Measurements from ENCODE around the gene CKAP2L.

CKAP2L gene

GRCh38 chr2:112791019-112791418 is 26.6 kb upstream of the CKAP2L start:
- DNase-seq = no peak

- DNase-seq = no peak
These were observed 25.9 kb upstream of the CKAP2L start for GRCh38 chr2:112790305-112790704.

DNA sequence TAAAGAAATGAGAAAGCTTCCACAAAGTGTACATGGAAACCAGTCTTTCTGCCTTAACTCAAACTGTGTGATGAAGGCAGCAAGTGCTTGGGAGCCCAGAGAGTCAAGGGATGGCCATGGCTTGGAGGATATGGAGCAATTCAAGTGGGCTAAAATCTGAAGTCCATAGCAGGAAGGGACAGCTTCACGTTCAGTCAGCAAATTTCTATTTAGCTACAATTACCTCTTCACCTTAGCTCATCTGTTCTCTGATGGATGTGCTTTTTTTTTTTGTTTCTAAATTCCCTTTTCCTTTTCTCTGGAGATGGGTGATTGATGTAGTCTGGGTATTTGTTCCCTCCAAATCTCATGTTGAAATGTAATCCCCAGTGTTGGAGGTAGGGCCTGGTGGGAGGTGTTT is 24.8 kb upstream of the CKAP2L start:
- DNase-seq = no peak

DNA sequence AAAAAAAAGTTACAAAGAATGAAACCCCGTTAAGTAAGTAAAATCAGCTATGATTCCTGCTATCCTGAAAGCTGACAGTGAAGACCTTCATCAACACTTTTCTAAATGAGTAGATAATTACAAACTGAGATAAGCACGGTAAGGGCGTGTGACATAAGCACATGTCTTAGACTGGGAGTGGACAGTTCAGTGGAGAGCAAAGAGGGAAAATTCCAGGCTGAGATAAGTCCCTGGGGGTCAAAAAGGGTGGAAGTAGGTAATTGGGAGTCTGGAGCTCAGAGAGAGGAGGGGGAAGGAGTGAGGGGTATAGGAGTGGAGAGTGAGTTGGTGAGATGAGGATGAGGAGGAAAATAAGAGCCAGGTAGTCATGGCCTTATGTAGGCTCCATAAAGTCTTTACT is 24.2 kb upstream of the CKAP2L start:
- no peak for DNase-seq

DNA sequence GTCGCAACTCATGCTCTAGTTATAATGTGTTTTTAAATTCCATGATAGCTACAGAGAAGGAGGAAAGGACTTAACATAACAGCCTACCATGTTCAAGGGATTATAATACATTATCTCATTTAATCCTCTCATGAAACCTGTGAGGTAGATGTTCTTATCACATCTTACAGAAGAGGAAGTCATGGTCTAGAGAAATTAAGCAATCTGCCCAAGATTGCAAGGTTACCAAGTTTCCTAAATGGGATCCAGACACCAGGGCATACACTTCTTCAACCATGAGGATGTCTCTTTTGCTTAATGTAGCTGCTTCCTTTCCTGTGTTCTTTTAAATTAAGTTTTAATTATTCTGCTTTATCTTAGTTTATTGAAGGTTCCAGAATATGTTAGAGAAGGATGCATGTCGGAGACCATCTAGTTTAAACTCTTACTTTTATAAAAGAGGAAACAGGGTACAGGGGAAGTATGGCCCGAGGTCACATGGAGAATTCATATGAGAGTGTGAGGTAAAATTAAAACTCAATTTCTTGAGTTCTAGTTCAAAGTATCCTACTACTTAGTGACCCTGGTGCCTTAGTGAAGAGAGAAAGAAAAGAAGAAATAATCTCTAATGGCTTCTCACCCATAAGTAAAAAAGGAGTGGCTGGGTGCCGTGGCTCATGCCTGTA is 23.5 kb upstream of the CKAP2L start:
- no peak for DNase-seq

DNA sequence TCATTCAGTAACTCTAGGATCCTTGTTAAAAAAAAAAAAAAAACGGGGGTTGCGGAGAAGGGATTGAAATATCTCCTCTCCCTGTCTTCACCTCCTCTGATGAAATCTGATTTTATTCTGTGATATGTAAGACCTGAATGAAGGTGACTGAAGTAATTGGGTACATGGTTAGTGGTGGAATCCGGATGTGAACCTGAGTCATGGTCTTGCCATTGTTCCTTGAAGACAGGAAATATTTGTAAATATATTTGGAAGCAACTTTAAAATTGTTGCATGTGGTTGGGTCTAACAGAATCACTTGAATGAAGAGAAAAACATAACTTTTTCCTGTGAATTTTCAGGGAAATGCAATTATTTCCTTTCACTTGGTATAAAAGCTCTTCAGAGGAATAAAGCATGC is 22.9 kb upstream of the CKAP2L start:
- DNase-seq = no peak

DNA sequence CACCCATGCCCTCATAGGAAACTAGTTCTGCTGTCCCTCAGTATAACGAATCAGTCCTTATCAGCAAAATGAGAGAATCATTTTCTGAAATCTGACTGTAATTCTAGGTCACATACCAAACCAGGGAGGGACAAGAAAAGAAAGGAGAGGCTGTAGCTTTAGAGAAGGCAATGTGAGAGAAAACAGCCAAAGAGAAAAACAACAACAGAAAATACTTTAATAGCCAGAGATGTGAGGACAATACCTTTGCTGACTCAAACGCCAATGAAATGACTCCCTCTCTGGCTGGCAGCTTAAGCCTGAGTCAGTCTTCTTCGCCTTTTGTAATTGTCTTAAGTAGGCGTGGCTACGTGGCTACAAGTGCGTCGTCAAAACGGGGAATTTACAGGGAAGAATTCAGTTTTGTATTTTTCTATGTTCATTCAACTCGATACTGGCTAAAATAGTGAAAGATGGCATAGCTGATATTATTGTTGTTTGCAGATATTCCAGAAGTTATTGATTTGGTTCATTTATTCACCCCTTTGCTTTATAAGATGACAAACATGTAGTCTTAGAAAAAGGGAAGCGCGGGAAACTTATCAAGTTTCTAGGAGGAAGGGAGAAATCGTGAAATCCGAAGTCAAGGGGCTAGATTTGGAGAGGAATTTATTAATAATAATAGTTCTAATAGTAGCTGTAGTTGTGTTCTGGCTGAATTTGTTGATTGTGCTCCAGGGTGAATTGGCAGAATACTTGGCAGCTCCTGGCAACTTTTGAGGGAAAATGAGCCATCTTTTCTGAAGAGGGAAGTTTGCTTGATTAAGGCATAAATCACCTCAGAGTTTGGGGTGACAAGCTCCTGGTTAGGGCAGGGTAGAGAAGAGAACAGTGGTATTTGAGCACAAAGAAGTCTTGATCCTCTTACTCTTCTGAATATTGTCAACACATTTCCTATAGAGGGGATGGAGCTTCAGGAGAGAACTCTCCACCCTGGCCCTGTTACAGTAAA is 20.1 kb upstream of the CKAP2L start, which contains the start of gene IL1A:
IL1A (minus strand) TSS at position 295 of the 991 bp plus-strand sequence. CDS start 723 bp downstream, outside the sequence.
- DNase-seq = no peak

DNA sequence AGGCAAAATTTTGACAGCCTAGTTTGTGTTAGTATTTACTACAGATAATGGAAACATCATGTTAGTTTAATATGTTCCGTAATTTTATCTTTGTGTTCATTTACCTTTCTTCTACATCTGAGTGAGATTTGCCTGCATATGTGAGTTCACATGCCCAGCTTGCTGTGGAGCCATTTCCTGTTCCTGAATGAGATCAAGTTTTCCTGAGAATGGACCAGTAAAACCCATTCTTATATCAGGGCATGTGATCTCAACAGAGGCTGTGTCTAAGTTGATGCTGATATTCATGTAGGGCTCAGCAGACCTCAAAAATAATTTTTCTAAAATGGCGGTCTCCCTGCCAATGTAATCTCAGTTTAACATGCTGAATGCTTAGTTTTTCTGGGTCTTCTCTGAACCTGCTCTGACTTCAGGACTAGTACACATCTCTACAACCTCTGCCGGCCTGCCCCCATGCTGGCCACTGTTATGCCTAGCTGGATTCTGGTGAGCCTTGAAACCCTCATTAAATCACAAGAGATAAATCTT is 18.8 kb upstream of the CKAP2L start:
- no peak for DNase-seq

GRCh38 chr2:112782234-112782799 is 17.9 kb upstream of the CKAP2L start:
- DNase-seq = no peak

DNA sequence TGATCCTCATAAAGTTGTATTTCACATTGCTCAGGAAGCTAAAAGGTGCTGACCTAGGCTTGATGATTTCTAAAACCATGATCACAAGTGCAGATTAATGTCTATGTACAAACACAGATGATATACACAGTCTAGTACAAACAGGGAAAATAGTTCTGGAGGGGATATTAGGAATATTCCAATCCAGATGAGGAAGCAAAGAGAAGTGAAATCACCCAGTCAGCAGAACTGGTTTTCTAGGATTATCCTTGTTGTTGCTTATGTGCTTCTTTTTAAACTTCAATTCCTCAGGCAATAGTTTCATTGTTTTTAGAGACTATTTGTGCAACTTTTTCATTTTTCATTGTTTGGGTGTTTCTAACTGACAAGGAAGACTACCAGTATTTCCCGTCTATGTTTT is 15.2 kb upstream of the CKAP2L start:
- DNase-seq = no peak

DNA sequence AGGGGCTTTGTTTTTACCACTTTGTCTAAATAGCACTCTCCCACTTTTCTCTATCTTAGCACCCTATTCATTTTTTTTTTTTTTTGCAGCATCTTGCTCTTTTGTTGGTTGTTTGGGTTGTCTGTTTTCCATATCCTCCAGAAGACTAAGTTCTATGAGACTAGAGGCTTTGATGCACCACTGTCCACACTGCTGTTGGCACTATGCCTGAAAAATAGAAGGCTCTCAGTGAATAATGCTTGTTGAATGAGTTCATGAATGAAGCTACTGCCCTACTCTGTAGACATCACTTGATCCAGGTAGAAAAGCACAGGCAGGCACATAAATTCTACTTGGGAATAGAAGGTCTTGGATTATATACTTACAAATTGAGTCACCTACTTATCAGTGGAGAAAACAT is 12.6 kb upstream of the CKAP2L start:
- no peak for DNase-seq

- DNase-seq = no peak
These were observed 11.7 kb upstream of the CKAP2L start for GRCh38 chr2:112776113-112776512.

DNA sequence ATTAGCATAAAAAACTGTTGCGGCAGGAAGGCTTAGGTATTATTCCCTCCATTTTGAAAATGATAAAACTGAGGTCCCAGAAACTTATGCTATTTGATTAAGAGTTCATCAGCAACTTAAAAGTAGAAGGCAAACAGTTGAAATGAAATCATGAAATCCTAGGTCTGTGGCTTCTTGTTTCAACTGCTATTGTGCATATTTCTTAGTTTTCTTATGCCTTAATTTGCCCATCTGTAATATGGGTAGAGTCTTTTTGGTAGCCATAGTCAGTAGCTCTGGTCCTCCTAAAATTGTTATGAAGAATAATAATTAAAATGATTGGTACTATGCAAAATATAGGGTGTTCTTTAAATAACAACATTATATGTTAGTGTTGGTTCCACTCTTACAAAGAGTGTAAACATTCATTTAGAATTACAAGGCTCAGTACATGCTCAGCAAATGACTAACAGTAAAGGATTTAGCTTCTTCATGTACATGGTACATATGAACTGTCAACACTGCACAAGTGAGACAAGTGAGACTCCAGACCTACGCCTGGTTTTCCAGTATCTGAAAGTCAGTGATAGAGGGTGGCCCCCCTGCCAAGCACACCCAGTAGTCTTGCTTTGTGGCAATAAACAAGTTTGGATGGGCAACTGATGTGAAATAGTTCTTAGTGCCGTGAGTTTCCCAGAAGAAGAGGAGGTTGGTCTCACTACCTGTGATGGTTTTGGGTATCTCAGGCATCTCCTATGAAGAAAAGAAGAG is 10.3 kb upstream of the CKAP2L start:
- no peak for DNase-seq

- DNase-seq = no peak
These were observed 9.1 kb upstream of the CKAP2L start for GRCh38 chr2:112773556-112773955.

DNA sequence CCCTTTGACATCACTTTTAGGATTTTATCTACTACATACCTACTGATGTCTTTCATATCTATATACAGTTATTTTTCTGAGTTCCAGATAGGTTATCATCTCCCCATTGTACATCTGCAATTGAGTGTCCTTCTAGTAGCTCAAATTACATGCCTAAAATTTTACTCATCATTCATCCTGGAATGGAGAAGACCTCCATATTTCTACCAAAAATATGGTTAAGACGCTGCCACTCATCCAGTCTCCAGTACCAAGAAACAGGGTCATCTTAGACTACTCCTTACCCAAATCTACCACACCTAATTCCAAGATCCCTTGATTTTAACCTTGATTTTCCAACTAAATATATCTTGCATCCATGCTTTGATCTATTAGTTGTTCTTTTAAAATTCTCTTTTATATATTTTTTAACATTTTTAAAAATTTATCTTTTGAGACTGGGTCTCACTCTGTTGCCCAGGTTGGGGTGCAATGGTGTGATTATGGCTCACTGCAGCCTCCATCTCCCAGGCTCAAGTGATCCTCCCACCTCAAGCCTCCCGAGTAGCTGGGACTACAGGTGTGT is 8.6 kb upstream of the CKAP2L start:
- DNase-seq = no peak

DNA sequence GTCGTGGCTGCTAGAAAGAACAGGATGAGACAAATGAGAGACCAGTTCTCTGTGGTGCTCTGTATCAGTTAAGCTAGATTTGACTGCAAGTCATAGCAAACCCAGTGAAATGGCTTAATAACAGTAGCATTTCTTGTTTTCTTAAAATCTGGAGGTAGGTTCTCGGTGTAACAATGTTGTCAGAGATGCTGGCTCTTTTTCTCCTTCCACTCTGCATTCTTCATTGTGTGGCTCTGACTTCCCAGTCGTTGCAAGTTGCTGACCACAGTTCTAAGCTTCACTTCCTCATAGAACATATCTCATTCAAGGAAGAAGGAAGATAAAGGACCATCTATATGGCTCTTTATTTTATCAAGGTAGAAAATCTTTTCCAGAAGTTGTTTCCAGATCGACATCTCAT is 7.9 kb upstream of the CKAP2L start:
- no peak for DNase-seq

- DNase-seq = no peak
These were observed 4.0 kb upstream of the CKAP2L start for GRCh38 chr2:112768432-112768831.

GRCh38 chr2:112767693-112768330 is 3.4 kb upstream of the CKAP2L start:
- DNase-seq = no peak

DNA sequence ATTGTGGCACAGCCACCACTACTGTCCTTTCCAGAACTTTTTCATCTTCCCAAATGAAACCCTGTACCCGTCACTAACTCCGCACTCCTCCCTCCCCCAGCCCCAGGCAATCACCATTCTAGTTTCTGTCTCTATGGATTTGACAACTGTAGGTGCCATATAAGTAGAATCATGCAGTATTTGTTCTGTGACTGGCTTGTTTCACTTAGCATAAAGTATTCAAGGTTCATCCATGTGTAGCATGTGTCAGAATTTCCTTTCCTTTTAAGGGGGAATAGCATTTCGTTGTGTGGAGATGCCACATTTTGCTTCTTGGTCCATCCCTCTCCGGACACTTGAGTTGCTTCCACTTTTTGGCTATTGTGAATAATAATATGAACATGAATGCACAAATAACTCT is 842 bp upstream of the CKAP2L start:
- no peak for DNase-seq

GRCh38 chr2:112762276-112762675 is 2.1 kb downstream of the CKAP2L start:
- DNase-seq = no peak

DNA sequence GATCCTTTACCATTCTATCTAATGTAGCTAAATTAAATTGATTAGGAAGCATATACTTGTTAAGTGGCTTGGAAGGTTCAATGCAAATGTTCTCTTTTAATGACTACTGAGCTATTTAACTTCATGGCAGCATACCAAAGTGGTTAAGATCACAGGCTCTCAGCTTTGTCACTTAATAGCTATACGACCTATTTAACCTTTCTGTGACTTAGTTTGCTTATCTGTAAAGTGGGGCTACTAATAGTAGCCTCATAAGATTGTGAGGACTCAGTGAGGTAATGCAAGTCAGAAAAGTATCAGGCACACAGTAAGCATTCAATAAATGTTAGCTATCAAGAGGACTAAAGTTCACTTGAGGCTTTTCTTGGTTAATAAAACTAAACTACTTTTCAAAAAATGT is 4.3 kb downstream of the CKAP2L start:
- no peak for DNase-seq

DNA sequence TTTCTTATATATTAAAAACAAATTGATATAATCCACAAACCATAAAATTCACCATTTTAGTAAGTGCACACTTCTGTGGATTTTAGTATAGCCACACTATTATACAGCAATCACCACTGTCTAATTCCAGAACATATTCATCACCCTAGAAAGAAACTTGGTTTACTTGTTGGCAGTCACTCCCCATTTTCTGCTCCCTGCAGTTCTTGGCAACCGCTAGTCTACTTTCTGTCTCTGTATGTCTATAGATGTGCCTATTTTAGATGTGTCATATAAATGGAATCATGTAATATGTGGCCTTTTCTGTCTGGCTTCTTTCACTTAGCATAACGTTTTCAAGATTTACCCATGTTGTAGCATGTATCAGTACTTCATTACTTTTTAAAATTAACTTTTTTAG is 5.7 kb downstream of the CKAP2L start:
- DNase-seq = no peak
